Measurements from ENCODE around the gene TNFRSF19. TPM values are rescaled to one million over a fixed set of nuclear protein-coding genes. Genes with fewer than 3 reads are reported as not detected.
A peak's percentile ranks its signal among the peaks of the same experiment; 100 is the strongest.

The TNFRSF19 gene
- total RNA-seq, 1 experiment from 2014 or later: 63.4 TPM

- Mint-ChIP-seq H3K4me1 (ENCODE audit: low read depth, unreplicated experiment) (peaks cover 20% of the 10 kb centered on the region), H3K27ac (ENCODE audit: unreplicated experiment) (peak overlapping the region; percentile 37), H3K36me3 (ENCODE audit: insufficient read depth, unreplicated experiment) (peaks cover 37% of the 10 kb centered on the region), H3K4me3 (ENCODE audit: unreplicated experiment) (peak overlapping the region; percentile 87), H3K9me3 (ENCODE audit: unreplicated experiment) (no peaks in the 10 kb centered on the region), H3K27me3 (ENCODE audit: insufficient read depth, unreplicated experiment) (no peaks in the 10 kb centered on the region)
- Histone ChIP-seq H3K4me3 (ENCODE audit: low read depth, low read length) (peak overlapping the region; percentile 95), H3K4me1 (peaks cover 17% of the 10 kb centered on the region; the same call in 1 of the 2 replicates), H3K9me3 (no peaks in the 10 kb centered on the region), H3K36me3 (ENCODE audit: control insufficient read depth, insufficient read depth, low read length) (no peaks in the 10 kb centered on the region; the same call in 1 of the 2 replicates), H3K27me3 (replicated peaks; ENCODE audit: control insufficient read depth, insufficient read depth, low read length) (no peaks in the 10 kb centered on the region)
- POLR2A ChIA-PET: interaction anchor here (1.5 kb wide), 1 partner anchor 10 kb away, joined by 3 read pairs; the partner anchor contains the start of gene TNFRSF19
- intact Hi-C loops (cut with micrococcal nuclease; ENCODE audit: unreplicated experiment): loop anchor here (1.0 to 10.0 kb wide), 7 partner anchors 19 to 307 kb away; partner anchors contain the start of gene MIPEP
- no peak for TF ChIP-seq CTCF (IDR thresholded peaks at IDR 0.05; ENCODE audit: insufficient read depth in 1 of 2, low read depth in 1 of 2, low read length in 1 of 2, severe bottlenecking in 1 of 2, unreplicated experiment in 1 of 2)
- CTCF ChIA-PET: no interaction called here
- BruUV-seq (replicated peaks): TSS peak; percentile 40
- DNase-seq: no peak
These were observed 9.9 kb downstream of the TNFRSF19 start for GRCh38 chr13:23579896-23580683.

GRCh38 chr13:23580684-23581060, 10.5 kb downstream of the TNFRSF19 start:
- intact Hi-C loops (cut with micrococcal nuclease; ENCODE audit: unreplicated experiment): loop anchor here (1.0 kb wide), 1 partner anchor 130 kb away; no protein-coding TSS in a partner anchor
- H3K4me3 ChIP-seq (ENCODE audit: low read depth, low read length): peak overlapping the region; percentile 95
- Mint-ChIP-seq H3K4me1 (ENCODE audit: low read depth, unreplicated experiment) (peaks cover 20% of the 10 kb centered on the region), H3K27me3 (ENCODE audit: insufficient read depth, unreplicated experiment) (no peaks in the 10 kb centered on the region), H3K27ac (ENCODE audit: unreplicated experiment) (peak overlapping the region; percentile 37), H3K9me3 (ENCODE audit: unreplicated experiment) (no peaks in the 10 kb centered on the region), H3K4me3 (ENCODE audit: unreplicated experiment) (peak overlapping the region; percentile 87), H3K36me3 (ENCODE audit: insufficient read depth, unreplicated experiment) (peaks cover 37% of the 10 kb centered on the region)
- peaks cover 17% of the 10 kb centered on the region; the same call in 1 of the 2 replicates for H3K4me1 ChIP-seq
- TF ChIP-seq CTCF (IDR thresholded peaks at IDR 0.05; ENCODE audit: insufficient read depth in 1 of 2, low read depth in 1 of 2, low read length in 1 of 2, severe bottlenecking in 1 of 2, unreplicated experiment in 1 of 2): no peak
- no peaks in the 10 kb centered on the region for H3K9me3 ChIP-seq
- H3K36me3 ChIP-seq (ENCODE audit: control insufficient read depth, insufficient read depth, low read length): no peaks in the 10 kb centered on the region; the same call in 1 of the 2 replicates
- no peaks in the 10 kb centered on the region for H3K27me3 ChIP-seq (replicated peaks; ENCODE audit: control insufficient read depth, insufficient read depth, low read length)
- CTCF ChIA-PET: no interaction called here
- DNase-seq: no peak
- no TSS peak for BruUV-seq (replicated peaks)
- POLR2A ChIA-PET: interaction anchor here (1.5 kb wide), 1 partner anchor 11 kb away, joined by 3 read pairs; the partner anchor contains the start of gene TNFRSF19

GRCh38 chr13:23583491-23583890, 13.3 kb downstream of the TNFRSF19 start:
- Histone ChIP-seq H3K4me3 (ENCODE audit: low read depth, low read length) (no peak overlapping the region), H3K36me3 (ENCODE audit: control insufficient read depth, insufficient read depth, low read length) (no peaks in the 10 kb centered on the region; the same call in 1 of the 2 replicates), H3K9me3 (no peaks in the 10 kb centered on the region), H3K27me3 (replicated peaks; ENCODE audit: control insufficient read depth, insufficient read depth, low read length) (no peaks in the 10 kb centered on the region), H3K4me1 (peaks cover 25% of the 10 kb centered on the region)
- H3K9me3 Mint-ChIP-seq (ENCODE audit: unreplicated experiment): no peaks in the 10 kb centered on the region
- BruUV-seq (replicated peaks): no TSS peak
- intact Hi-C loops (cut with micrococcal nuclease; ENCODE audit: unreplicated experiment): no loop called here
- ChIA-PET CTCF (no interaction called here), POLR2A (no interaction called here)
- DNase-seq: no peak
- H3K27me3 Mint-ChIP-seq (ENCODE audit: insufficient read depth, unreplicated experiment): no peaks in the 10 kb centered on the region
- H3K36me3 Mint-ChIP-seq (ENCODE audit: insufficient read depth, unreplicated experiment): peaks cover 36% of the 10 kb centered on the region
- H3K27ac Mint-ChIP-seq (ENCODE audit: unreplicated experiment): no peak overlapping the region
- no peak overlapping the region for H3K4me3 Mint-ChIP-seq (ENCODE audit: unreplicated experiment)
- H3K4me1 Mint-ChIP-seq (ENCODE audit: low read depth, unreplicated experiment): peaks cover 15% of the 10 kb centered on the region
- TF ChIP-seq CTCF (IDR thresholded peaks at IDR 0.05; ENCODE audit: insufficient read depth in 1 of 2, low read depth in 1 of 2, low read length in 1 of 2, severe bottlenecking in 1 of 2, unreplicated experiment in 1 of 2): no peak
